Measurements from ENCODE around the gene NSMCE4A. TPM values are rescaled to one million over a fixed set of nuclear protein-coding genes. Genes with fewer than 3 reads are reported as not detected.
"Not testable (repeated sequence)": the region's sequence is repeated elsewhere in the genome, so short reads cannot be mapped to it uniquely, and the experiment has no call there.

NSMCE4A gene
- total RNA-seq, 1 donor from 2014 or later: 57.9 TPM

- no peak for TF ChIP-seq CTCF (IDR thresholded peaks at IDR 0.05; ENCODE audit: unreplicated experiment)
- Mint-ChIP-seq H3K9me3 (ENCODE audit: low read depth) (peaks cover 25% of the 10 kb centered on the region), H3K27me3 (peaks cover 5% of the 10 kb centered on the region), H3K36me3 (ENCODE audit: insufficient read depth) (peaks cover 6% of the 10 kb centered on the region), H3K27ac (no peak overlapping the region), H3K4me3 (ENCODE audit: low read depth) (no peak overlapping the region), H3K4me1 (ENCODE audit: low read depth) (peaks cover 21% of the 10 kb centered on the region)
- no peak for DNase-seq (ENCODE audit: low spot score, unreplicated experiment)
These were observed 23.4 kb upstream of the NSMCE4A start for GRCh38 chr10:121998462-121998861.

GRCh38 chr10:121994429-121994941 lies 19.5 kb upstream of the NSMCE4A start:
- peak overlapping the region; percentile 47 for H3K4me3 Mint-ChIP-seq (ENCODE audit: low read depth)
- H3K27me3 Mint-ChIP-seq: peaks cover 5% of the 10 kb centered on the region
- peaks cover 21% of the 10 kb centered on the region for H3K4me1 Mint-ChIP-seq (ENCODE audit: low read depth)
- H3K9me3 Mint-ChIP-seq (ENCODE audit: low read depth): peaks cover 4% of the 10 kb centered on the region
- DNase-seq (ENCODE audit: low spot score, unreplicated experiment): no peak
- H3K27ac Mint-ChIP-seq: peak overlapping the region; percentile 84
- TF ChIP-seq CTCF (IDR thresholded peaks at IDR 0.05; ENCODE audit: unreplicated experiment): no peak
- no peaks in the 10 kb centered on the region for H3K36me3 Mint-ChIP-seq (ENCODE audit: insufficient read depth)

GRCh38 chr10:121991727-121992126 lies 16.7 kb upstream of the NSMCE4A start:
- H3K27ac Mint-ChIP-seq; H3K4me3 Mint-ChIP-seq (ENCODE audit: low read depth); H3K9me3 Mint-ChIP-seq (ENCODE audit: low read depth); DNase-seq (ENCODE audit: low spot score, unreplicated experiment); H3K27me3 Mint-ChIP-seq; H3K36me3 Mint-ChIP-seq (ENCODE audit: insufficient read depth): not testable (repeated sequence)
- peaks cover 22% of the 10 kb centered on the region for H3K4me1 Mint-ChIP-seq (ENCODE audit: low read depth)

- TF ChIP-seq CTCF (IDR thresholded peaks at IDR 0.05; ENCODE audit: unreplicated experiment): no peak
- Mint-ChIP-seq H3K27ac (no peak overlapping the region), H3K9me3 (ENCODE audit: low read depth) (peaks cover 3% of the 10 kb centered on the region), H3K4me3 (ENCODE audit: low read depth) (no peak overlapping the region), H3K36me3 (ENCODE audit: insufficient read depth) (no peaks in the 10 kb centered on the region), H3K27me3 (no peaks in the 10 kb centered on the region), H3K4me1 (ENCODE audit: low read depth) (peaks cover 18% of the 10 kb centered on the region)
- DNase-seq (ENCODE audit: low spot score, unreplicated experiment): no peak
These were observed 15.1 kb upstream of the NSMCE4A start for GRCh38 chr10:121990015-121990677.

GRCh38 chr10:121988361-121989324 lies 13.6 kb upstream of the NSMCE4A start, which contains the start of gene TACC2:
TACC2 (plus strand) TSS chr10:121989163; CDS start chr10:122021982, 32,819 bp downstream.
- Mint-ChIP-seq H3K4me3 (ENCODE audit: low read depth) (no peak within 1 kb of the TSS), H3K27ac (peak within 1 kb of the TSS; percentile 9)

More at GRCh38 chr10:121988361-121989324, 13.6 kb upstream of the NSMCE4A start, which contains the start of gene TACC2:
- no peaks in the 10 kb centered on the region for H3K27me3 Mint-ChIP-seq
- DNase-seq (ENCODE audit: low spot score, unreplicated experiment): no peak
- peaks cover 3% of the 10 kb centered on the region for H3K4me1 Mint-ChIP-seq (ENCODE audit: low read depth)
- TF ChIP-seq CTCF (IDR thresholded peaks at IDR 0.05; ENCODE audit: unreplicated experiment): no peak
- no peaks in the 10 kb centered on the region for H3K36me3 Mint-ChIP-seq (ENCODE audit: insufficient read depth)
- H3K9me3 Mint-ChIP-seq (ENCODE audit: low read depth): peaks cover 14% of the 10 kb centered on the region

All from progenitor cell of endocrine pancreas (in vitro differentiated cells).